K562 (cell line): ENCODE measurements around the gene MXRA7. TPM values are rescaled to one million over a fixed set of nuclear protein-coding genes. Genes with fewer than 3 reads are reported as not detected.

Experiments used
- GABPA ChIP-seq: fragments of 200-800 bp; sonication (Bioruptor generic); conservative IDR thresholded peaks from 2 replicates; pipeline ENCODE4 v1.6.1; 2016; ENCODE audit warnings: low read depth, missing genetic modification characterization, missing compliant biosample characterization
- GABPB1 ChIP-seq: sonication (generic); formaldehyde crosslinking; IDR thresholded peaks from 2 replicates; pipeline ENCODE4 v1.8.0; 2022; ENCODE audit warnings: mild to moderate bottlenecking, missing genetic modification reagents
- NFE2L1 ChIP-seq: fragments of 450-650 bp; IDR thresholded peaks from 2 replicates; pipeline ENCODE4 v1.6.1; 2016; ENCODE audit warnings: missing genetic modification characterization, low read depth, mild to moderate bottlenecking, missing compliant biosample characterization, moderate library complexity, borderline replicate concordance
- NONO ChIP-seq, 2 experiments: fragments of 200-400 bp in 1 of 2; fragments of 450-650 bp in 1 of 2; formaldehyde crosslinking in 1 of 2; IDR thresholded peaks; 2 replicates each; pipeline ENCODE4 v1.6.1; 2017; ENCODE audit warnings: low read depth in 2 of 2, mild to moderate bottlenecking in 2 of 2, moderate library complexity in 2 of 2, low read length in 1 of 2
- NUFIP1 ChIP-seq: fragments of 450-650 bp; IDR thresholded peaks from 2 replicates; pipeline ENCODE4 v1.6.1; 2018; ENCODE audit not compliant: partially characterized antibody
- PHF21A ChIP-seq: fragments of 450-650 bp; IDR thresholded peaks from 2 replicates; pipeline ENCODE4 v1.6.1; 2017; ENCODE audit warnings: low read depth, borderline replicate concordance
- RAD51 ChIP-seq: fragments of 450-650 bp; IDR thresholded peaks from 2 replicates; pipeline ENCODE4 v1.7.1; 2016; ENCODE audit warnings: low read depth, mild to moderate bottlenecking, borderline replicate concordance
- polyA plus RNA-seq, 8 experiments: library from polyadenylated mRNA; depleted of rRNA in 4 of 8; stranded (reverse) in 5 of 8; unstranded in 3 of 8; fragments of >200 nt; fragmentation: Nextera tagmentation in 2 of 8; fragmentation: Illumina TruSeq in 1 of 8; extraction: Ambion mirVana in 2 of 8; extraction: Trizol in 1 of 8; gene quantifications; 2 replicates each; pipeline versions ENCODE4 v1.2.1 to v1.2.3, GENCODE V29; 2011 to 2014; ENCODE audit warnings: inconsistent platforms in 1 of 8, missing spikeins in 1 of 8
- total RNA-seq, 7 experiments: library from RNA; depleted of rRNA in 6 of 7; stranded (reverse); fragments of >200 nt in 6 of 7; fragmentation: Illumina TruSeq in 2 of 7; extraction: Trizol in 2 of 7; gene quantifications; 2 replicates each; pipeline versions ENCODE4 v1.2.1 to v1.2.3, GENCODE V29; 2011 to 2021; ENCODE audit warnings: low replicate concordance in 1 of 7
- TF ChIP-seq, protein P1 (sequence below): sonication (generic); formaldehyde crosslinking; IDR thresholded peaks from 2 replicates; pipeline ENCODE4 v1.4.0; 2020; ENCODE audit warnings: mild to moderate bottlenecking, missing genetic modification reagents
- TF ChIP-seq, protein P2 (sequence below): sonication (generic); formaldehyde crosslinking; IDR thresholded peaks from 2 replicates; pipeline ENCODE4 v1.8.1; 2022; ENCODE audit warnings: missing genetic modification reagents
- TF ChIP-seq, protein P3 (sequence below), 2 experiments: fragments of 450-650 bp; IDR thresholded peaks; 2 replicates each; pipeline ENCODE4 v1.6.1; 2016; ENCODE audit warnings: mild to moderate bottlenecking in 2 of 2, borderline replicate concordance in 1 of 2, low read depth in 1 of 2, moderate library complexity in 1 of 2
- TF ChIP-seq, protein P4 (sequence below): fragments of 450-650 bp; formaldehyde crosslinking; conservative IDR thresholded peaks from 2 replicates; pipeline ENCODE4 v1.4.0; 2022; ENCODE audit warnings: mild to moderate bottlenecking, missing genetic modification characterization

MXRA7 gene
- total and polyA plus RNA-seq, 9 of the 15 experiments (the other 6 are each of a cell fraction or from before 2014, with no cell fraction given) = 2.6 to 38.4 (median 14.3) TPM

DNA sequence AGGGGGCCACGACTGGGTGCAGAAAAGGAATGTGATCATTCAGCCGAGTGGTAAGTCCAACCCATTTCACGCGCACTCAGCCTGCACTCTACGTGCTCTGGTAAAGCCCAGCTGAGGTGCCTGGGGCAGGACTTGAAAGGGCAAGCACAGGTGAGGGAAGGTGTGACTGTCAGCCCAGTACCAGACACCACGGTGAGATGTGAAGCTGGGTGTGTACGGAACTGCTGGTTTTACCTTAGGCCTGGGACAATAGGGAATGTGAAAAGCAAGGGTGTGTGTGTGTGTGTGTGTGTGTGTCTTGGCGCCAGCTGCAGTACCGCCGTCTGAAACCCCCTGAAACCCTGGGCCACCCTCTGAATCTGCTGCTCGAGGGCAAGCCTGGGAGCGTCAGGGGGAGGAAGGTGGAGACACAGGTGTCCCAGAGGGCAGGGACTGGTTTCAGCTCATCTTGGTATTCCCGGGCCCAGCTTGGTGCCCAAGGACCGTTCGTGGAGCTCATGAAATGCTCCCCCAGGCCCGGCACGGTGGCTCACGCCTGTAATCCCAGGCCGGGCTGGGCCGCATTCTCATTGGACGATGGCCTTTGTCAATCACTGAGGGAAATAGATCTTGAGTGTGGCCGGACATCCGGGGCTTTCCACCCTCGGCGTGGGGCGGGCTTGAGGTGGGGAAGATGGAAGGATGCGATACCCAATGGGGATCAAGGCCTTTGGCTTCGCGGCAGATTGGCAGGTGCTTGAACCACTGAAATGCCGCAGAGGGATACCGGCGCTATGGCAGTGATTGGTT is 39.4 kb downstream of the MXRA7 start (continued):
- TF ChIP-seq NFE2L1 (tag) = no peak
- TF ChIP-seq, protein P1, sequence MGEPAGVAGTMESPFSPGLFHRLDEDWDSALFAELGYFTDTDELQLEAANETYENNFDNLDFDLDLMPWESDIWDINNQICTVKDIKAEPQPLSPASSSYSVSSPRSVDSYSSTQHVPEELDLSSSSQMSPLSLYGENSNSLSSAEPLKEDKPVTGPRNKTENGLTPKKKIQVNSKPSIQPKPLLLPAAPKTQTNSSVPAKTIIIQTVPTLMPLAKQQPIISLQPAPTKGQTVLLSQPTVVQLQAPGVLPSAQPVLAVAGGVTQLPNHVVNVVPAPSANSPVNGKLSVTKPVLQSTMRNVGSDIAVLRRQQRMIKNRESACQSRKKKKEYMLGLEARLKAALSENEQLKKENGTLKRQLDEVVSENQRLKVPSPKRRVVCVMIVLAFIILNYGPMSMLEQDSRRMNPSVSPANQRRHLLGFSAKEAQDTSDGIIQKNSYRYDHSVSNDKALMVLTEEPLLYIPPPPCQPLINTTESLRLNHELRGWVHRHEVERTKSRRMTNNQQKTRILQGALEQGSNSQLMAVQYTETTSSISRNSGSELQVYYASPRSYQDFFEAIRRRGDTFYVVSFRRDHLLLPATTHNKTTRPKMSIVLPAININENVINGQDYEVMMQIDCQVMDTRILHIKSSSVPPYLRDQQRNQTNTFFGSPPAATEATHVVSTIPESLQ (CRISPR knock-in tag) = no peak
- no peak for TF ChIP-seq NUFIP1
- peak; percentile 86 for TF ChIP-seq GABPB1 (CRISPR knock-in tag)
- peak; percentile 95 for TF ChIP-seq GABPA (tag)
- TF ChIP-seq, protein P2, sequence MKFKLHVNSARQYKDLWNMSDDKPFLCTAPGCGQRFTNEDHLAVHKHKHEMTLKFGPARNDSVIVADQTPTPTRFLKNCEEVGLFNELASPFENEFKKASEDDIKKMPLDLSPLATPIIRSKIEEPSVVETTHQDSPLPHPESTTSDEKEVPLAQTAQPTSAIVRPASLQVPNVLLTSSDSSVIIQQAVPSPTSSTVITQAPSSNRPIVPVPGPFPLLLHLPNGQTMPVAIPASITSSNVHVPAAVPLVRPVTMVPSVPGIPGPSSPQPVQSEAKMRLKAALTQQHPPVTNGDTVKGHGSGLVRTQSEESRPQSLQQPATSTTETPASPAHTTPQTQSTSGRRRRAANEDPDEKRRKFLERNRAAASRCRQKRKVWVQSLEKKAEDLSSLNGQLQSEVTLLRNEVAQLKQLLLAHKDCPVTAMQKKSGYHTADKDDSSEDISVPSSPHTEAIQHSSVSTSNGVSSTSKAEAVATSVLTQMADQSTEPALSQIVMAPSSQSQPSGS (CRISPR knock-in tag) = no peak
- TF ChIP-seq, protein P3, sequence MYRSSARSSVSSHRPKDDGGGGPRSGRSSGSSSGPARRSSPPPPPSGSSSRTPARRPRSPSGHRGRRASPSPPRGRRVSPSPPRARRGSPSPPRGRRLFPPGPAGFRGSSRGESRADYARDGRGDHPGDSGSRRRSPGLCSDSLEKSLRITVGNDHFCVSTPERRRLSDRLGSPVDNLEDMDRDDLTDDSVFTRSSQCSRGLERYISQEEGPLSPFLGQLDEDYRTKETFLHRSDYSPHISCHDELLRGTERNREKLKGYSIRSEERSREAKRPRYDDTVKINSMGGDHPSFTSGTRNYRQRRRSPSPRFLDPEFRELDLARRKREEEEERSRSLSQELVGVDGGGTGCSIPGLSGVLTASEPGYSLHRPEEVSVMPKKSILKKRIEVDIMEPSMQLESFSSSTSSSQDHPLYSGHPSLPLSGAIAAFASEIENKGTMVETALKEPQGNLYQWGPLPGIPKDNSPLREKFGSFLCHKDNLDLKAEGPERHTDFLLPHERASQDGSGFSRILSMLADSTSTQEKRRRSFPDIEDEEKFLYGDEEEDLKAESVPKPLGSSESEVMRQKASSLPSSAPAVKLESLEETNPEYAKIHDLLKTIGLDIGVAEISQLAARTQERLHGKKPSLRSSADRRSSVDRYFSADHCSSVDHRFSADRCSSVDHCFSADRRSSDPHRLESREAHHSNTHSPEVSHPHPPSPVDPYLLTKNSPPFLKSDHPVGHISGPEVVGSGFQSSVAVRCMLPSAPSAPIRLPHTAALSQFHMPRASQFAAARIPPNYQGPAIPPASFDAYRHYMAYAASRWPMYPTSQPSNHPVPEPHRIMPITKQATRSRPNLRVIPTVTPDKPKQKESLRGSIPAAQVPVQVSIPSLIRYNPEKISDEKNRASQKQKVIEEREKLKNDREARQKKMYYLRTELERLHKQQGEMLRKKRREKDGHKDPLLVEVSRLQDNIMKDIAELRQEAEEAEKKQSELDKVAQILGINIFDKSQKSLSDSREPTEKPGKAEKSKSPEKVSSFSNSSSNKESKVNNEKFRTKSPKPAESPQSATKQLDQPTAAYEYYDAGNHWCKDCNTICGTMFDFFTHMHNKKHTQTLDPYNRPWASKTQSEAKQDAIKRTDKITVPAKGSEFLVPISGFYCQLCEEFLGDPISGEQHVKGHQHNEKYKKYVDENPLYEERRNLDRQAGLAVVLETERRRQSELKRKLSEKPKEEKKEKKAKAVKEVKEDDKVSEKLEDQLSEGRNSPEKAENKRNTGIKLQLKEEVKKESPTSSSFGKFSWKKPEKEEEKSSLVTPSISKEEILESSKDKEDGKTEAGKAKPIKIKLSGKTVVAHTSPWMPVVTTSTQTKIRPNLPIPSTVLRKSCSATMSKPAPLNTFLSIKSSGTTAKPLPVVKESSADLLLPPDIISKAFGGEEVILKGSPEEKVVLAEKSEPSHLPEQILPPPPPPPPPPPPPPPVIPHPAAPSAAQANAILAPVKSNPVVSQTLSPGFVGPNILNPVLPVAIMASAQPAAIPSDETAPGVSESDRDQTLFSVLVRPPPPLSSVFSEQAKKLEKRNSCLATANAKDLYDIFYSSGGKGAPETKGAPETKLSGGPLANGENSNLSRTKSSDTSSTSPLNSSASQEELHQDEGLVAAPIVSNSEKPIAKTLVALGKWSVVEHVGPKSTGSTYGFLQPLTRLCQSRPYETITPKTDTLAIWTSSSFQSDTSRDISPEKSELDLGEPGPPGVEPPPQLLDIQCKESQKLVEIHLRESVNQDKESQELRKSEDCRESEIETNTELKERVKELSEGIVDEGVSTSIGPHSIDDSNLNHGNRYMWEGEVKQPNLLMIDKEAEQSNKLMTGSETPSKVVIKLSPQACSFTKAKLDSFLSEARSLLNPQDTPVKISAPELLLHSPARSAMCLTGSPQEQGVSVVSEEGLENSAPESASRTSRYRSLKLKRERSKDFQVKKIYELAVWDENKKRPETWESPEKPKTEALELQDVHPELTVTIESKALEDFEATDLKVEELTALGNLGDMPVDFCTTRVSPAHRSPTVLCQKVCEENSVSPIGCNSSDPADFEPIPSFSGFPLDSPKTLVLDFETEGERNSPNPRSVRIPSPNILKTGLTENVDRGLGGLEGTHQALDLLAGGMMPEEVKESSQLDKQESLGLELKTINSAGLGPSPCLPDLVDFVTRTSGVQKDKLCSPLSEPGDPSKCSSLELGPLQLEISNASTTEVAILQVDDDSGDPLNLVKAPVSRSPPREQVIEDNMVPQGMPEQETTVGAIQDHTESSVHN (IDR thresholded peaks at IDR 0.05; ENCODE audit: borderline replicate concordance in 1 of 2, low read depth in 1 of 2) = no peak
- TF ChIP-seq RAD51 = no peak
- TF ChIP-seq, protein P4, sequence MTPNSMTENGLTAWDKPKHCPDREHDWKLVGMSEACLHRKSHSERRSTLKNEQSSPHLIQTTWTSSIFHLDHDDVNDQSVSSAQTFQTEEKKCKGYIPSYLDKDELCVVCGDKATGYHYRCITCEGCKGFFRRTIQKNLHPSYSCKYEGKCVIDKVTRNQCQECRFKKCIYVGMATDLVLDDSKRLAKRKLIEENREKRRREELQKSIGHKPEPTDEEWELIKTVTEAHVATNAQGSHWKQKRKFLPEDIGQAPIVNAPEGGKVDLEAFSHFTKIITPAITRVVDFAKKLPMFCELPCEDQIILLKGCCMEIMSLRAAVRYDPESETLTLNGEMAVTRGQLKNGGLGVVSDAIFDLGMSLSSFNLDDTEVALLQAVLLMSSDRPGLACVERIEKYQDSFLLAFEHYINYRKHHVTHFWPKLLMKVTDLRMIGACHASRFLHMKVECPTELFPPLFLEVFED = 0 out of 2 replicates have a peak, but pooled peaks have one; percentile 6
- no peak for TF ChIP-seq NONO (IDR thresholded peaks at IDR 0.05; ENCODE audit: low read depth in 2 of 2, low read length in 1 of 2)
- TF ChIP-seq PHF21A = no peak
